Right atrium auricular region (tissue), 2 donors: Measurements from ENCODE around the gene KCNIP4. TPM values are rescaled to one million over a fixed set of nuclear protein-coding genes. Genes with fewer than 3 reads are reported as not detected.

Source experiments
- DNase-seq: peaks from one replicate; pipeline ENCODE4 v3.0.0-alpha.2; 2019; ENCODE audit warnings: low spot score
- H3K27ac ChIP-seq, 2 donors: fragments of 200-600 bp; sonication (generic); 1 replicate in 1 of 2; 2 replicates in 1 of 2; pipeline ENCODE4 v1.5.1; 2016 to 2019
- H3K27me3 ChIP-seq, 2 donors: fragments of 200-600 bp; sonication (generic); one replicate each; pipeline versions ENCODE4 v1.5.1 to v1.6.0; 2017 to 2019
- H3K36me3 ChIP-seq: fragments of 200-600 bp; sonication (generic); one replicate; pipeline ENCODE4 v1.5.1; 2016
- H3K4me1 ChIP-seq, 2 donors: fragments of 200-600 bp; sonication (generic); one replicate each; pipeline versions ENCODE4 v1.5.1 to v1.6.0; 2017 to 2019
- H3K4me3 ChIP-seq, 2 donors: fragments of 200-600 bp; sonication (generic); 1 replicate in 1 of 2; 2 replicates in 1 of 2; pipeline ENCODE4 v1.5.1; 2017 to 2019; ENCODE audit warnings: mild to moderate bottlenecking in 1 of 2, moderate library complexity in 1 of 2
- H3K9me3 ChIP-seq, 2 donors: fragments of 200-600 bp; sonication (generic); one replicate each; pipeline ENCODE4 v1.5.1; 2019
- CTCF ChIP-seq, 2 donors: fragments of 200-600 bp; sonication (generic); IDR thresholded peaks; one replicate each; pipeline ENCODE4 v1.5.1; 2019; ENCODE audit warnings: antibody characterized with exemption in 2 of 2
- total RNA-seq, 2 donors: library from RNA; depleted of rRNA; stranded (reverse); fragments of >200 nt; gene quantifications; one replicate each; pipeline ENCODE4 v1.1.0, GENCODE V29; 2016

Gene KCNIP4
- total RNA-seq, 2 donors from 2014 or later: not detected

- H3K4me1 ChIP-seq: no peaks in the 10 kb centered on the region
- H3K4me3 ChIP-seq: no peak overlapping the region
- DNase-seq: no peak
- no peaks in the 10 kb centered on the region for H3K9me3 ChIP-seq
- TF ChIP-seq CTCF (IDR thresholded peaks at IDR 0.05): no peak
- H3K27ac ChIP-seq: no peak overlapping the region
- H3K36me3 ChIP-seq: no peaks in the 10 kb centered on the region
- no peaks in the 10 kb centered on the region for H3K27me3 ChIP-seq
These were observed 706.4 kb downstream of the KCNIP4 start for GRCh38 chr4:21242163-21242562.

- Histone ChIP-seq H3K4me1 (no peaks in the 10 kb centered on the region), H3K36me3 (no peaks in the 10 kb centered on the region), H3K27me3 (no peaks in the 10 kb centered on the region), H3K4me3 (no peak overlapping the region), H3K9me3 (no peaks in the 10 kb centered on the region), H3K27ac (no peak overlapping the region)
- no peak for DNase-seq
- no peak for TF ChIP-seq CTCF (IDR thresholded peaks at IDR 0.05)
These were observed 721.7 kb downstream of the KCNIP4 start for GRCh38 chr4:21226637-21227538.

- DNase-seq: no peak
- H3K27ac ChIP-seq: no peak overlapping the region
- no peaks in the 10 kb centered on the region for H3K4me1 ChIP-seq
- H3K4me3 ChIP-seq: no peak overlapping the region
- no peak for TF ChIP-seq CTCF (IDR thresholded peaks at IDR 0.05)
- no peaks in the 10 kb centered on the region for H3K36me3 ChIP-seq
- no peaks in the 10 kb centered on the region for H3K27me3 ChIP-seq
- no peaks in the 10 kb centered on the region for H3K9me3 ChIP-seq
These were observed 736.7 kb downstream of the KCNIP4 start for GRCh38 chr4:21211846-21212245.

GRCh38 chr4:21209860-21210259 lies 738.7 kb downstream of the KCNIP4 start:
- Histone ChIP-seq H3K27ac (no peak overlapping the region), H3K36me3 (no peaks in the 10 kb centered on the region), H3K4me1 (no peaks in the 10 kb centered on the region), H3K27me3 (no peaks in the 10 kb centered on the region), H3K4me3 (no peak overlapping the region), H3K9me3 (no peaks in the 10 kb centered on the region)
- no peak for TF ChIP-seq CTCF (IDR thresholded peaks at IDR 0.05)
- no peak for DNase-seq

- H3K36me3 ChIP-seq: no peaks in the 10 kb centered on the region
These were observed 742.6 kb downstream of the KCNIP4 start for GRCh38 chr4:21205821-21206531.

More at GRCh38 chr4:21205821-21206531, 742.6 kb downstream of the KCNIP4 start:
- no peak for DNase-seq
- no peak for TF ChIP-seq CTCF (IDR thresholded peaks at IDR 0.05)
- Histone ChIP-seq H3K27me3 (no peaks in the 10 kb centered on the region), H3K4me3 (no peak overlapping the region), H3K4me1 (no peaks in the 10 kb centered on the region), H3K9me3 (no peaks in the 10 kb centered on the region), H3K27ac (no peak overlapping the region)
